HEK293 (cell line): Measurements from ENCODE around the gene PNMA8A.

Experiments
- CTCF ChIA-PET: fragments of 350-600 bp; formaldehyde crosslinking; extraction: SDS; loops from one replicate; lab custom pipeline; 2021; ENCODE audit warnings: antibody characterized with exemption; lab: Yijun Ruan, JAX
- POLR2A ChIA-PET: fragments of 300-600 bp; formaldehyde crosslinking; extraction: SDS; loops from one replicate; lab custom pipeline; 2020; ENCODE audit warnings: antibody characterized with exemption, inconsistent platforms; lab: Yijun Ruan, JAX
- H3K27ac ChIP-seq: fragments of 200-500 bp; sonication (Bioruptor generic); 2 replicates; pipeline ENCODE4 v1.5.1; 2014; ENCODE audit warnings: low read depth, low read length, control low read depth, inconsistent platforms; ENCODE audit errors: extremely low read depth
- H3K36me3 ChIP-seq, 2 experiments: fragments of 200-500 bp in 1 of 2; sonication (Bioruptor generic) in 1 of 2; 1 replicate in 1 of 2; 2 replicates in 1 of 2; pipeline ENCODE4 v1.5.1; 2014 to 2017; ENCODE audit warnings: inconsistent platforms in 2 of 2, low read length in 2 of 2; ENCODE audit not compliant: control insufficient read depth in 2 of 2, insufficient read depth in 1 of 2
- H3K4me1 ChIP-seq: fragments of 200-500 bp; sonication (Bioruptor generic); 2 replicates; pipeline ENCODE4 v1.5.1; 2014; ENCODE audit warnings: mild to moderate bottlenecking, low read length, inconsistent platforms; ENCODE audit not compliant: control insufficient read depth, insufficient read depth
- H3K4me3 ChIP-seq: 2 replicates; pipeline ENCODE4 v1.5.1; 2011; ENCODE audit warnings: low read depth, mild to moderate bottlenecking, control low read depth, low read length, moderate library complexity
- H3K9me3 ChIP-seq: fragments of 200-500 bp; sonication (Bioruptor generic); 2 replicates; pipeline ENCODE4 v1.5.1; 2014; ENCODE audit warnings: low read depth, low read length, inconsistent platforms; ENCODE audit not compliant: control insufficient read depth, insufficient read depth
- ATF2 ChIP-seq: fragments of 450-650 bp; formaldehyde crosslinking; IDR thresholded peaks from 2 replicates; pipeline ENCODE4 v1.5.1; 2016; ENCODE audit warnings: missing biosample characterization, missing genetic modification characterization, low read depth
- FEZF1 ChIP-seq: fragments of 450-650 bp; formaldehyde crosslinking; IDR thresholded peaks from 2 replicates; pipeline ENCODE4 v1.5.1; 2016; ENCODE audit warnings: missing biosample characterization, missing genetic modification characterization
- KLF1 ChIP-seq: fragments of 450-650 bp; formaldehyde crosslinking; IDR thresholded peaks from 2 replicates; pipeline ENCODE4 v1.5.1; 2016; ENCODE audit warnings: missing biosample characterization, missing genetic modification characterization
- SCRT1 ChIP-seq: fragments of 450-650 bp; formaldehyde crosslinking; IDR thresholded peaks from 2 replicates; pipeline ENCODE4 v1.5.1; 2016; ENCODE audit warnings: missing biosample characterization, missing genetic modification characterization, borderline replicate concordance
- ZBTB21 ChIP-seq: fragments of 450-650 bp; formaldehyde crosslinking; IDR thresholded peaks from 2 replicates; pipeline ENCODE4 v1.5.1; 2017; ENCODE audit warnings: missing biosample characterization, missing genetic modification characterization
- ZBTB6 ChIP-seq: fragments of 450-650 bp; formaldehyde crosslinking; IDR thresholded peaks from 2 replicates; pipeline ENCODE4 v1.5.1; 2017; ENCODE audit warnings: missing biosample characterization, missing genetic modification characterization
- ZNF112 ChIP-seq: fragments of 450-650 bp; formaldehyde crosslinking; IDR thresholded peaks from 2 replicates; pipeline ENCODE4 v1.5.0; 2017; ENCODE audit warnings: missing biosample characterization, missing genetic modification characterization
- ZNF121 ChIP-seq: fragments of 450-650 bp; formaldehyde crosslinking; IDR thresholded peaks from 2 replicates; pipeline ENCODE4 v1.5.1; 2016; ENCODE audit warnings: missing biosample characterization, missing genetic modification characterization
- ZNF157 ChIP-seq: fragments of 450-650 bp; formaldehyde crosslinking; IDR thresholded peaks from 2 replicates; pipeline ENCODE4 v1.5.1; 2016; ENCODE audit warnings: missing biosample characterization, missing genetic modification characterization
- ZNF16 ChIP-seq: fragments of 450-650 bp; formaldehyde crosslinking; IDR thresholded peaks from 2 replicates; pipeline ENCODE4 v1.5.1; 2016; ENCODE audit warnings: low read depth, missing biosample characterization, missing genetic modification characterization
- ZNF274 ChIP-seq, 2 experiments: fragments of 200-500 bp in 1 of 2; fragments of 450-650 bp in 1 of 2; sonication (Bioruptor generic) in 1 of 2; formaldehyde crosslinking in 1 of 2; IDR thresholded peaks; 2 replicates each; pipeline versions ENCODE4 v1.5.1 to v1.6.1; 2014 to 2016; ENCODE audit warnings: borderline replicate concordance in 1 of 2, inconsistent platforms in 1 of 2, low read length in 1 of 2, missing biosample characterization in 1 of 2, missing genetic modification characterization in 1 of 2
- ZNF280D ChIP-seq: fragments of 450-650 bp; formaldehyde crosslinking; IDR thresholded peaks from 2 replicates; pipeline ENCODE4 v1.5.1; 2016; ENCODE audit warnings: missing biosample characterization, missing genetic modification characterization
- ZNF398 ChIP-seq: fragments of 450-650 bp; formaldehyde crosslinking; IDR thresholded peaks from 2 replicates; pipeline ENCODE4 v1.5.1; 2017; ENCODE audit warnings: missing biosample characterization, missing genetic modification characterization
- ZNF433 ChIP-seq: fragments of 450-650 bp; formaldehyde crosslinking; IDR thresholded peaks from 2 replicates; pipeline ENCODE4 v1.5.1; 2016; ENCODE audit warnings: missing biosample characterization, missing genetic modification characterization, low read depth
- ZNF510 ChIP-seq: fragments of 450-650 bp; formaldehyde crosslinking; IDR thresholded peaks from 2 replicates; pipeline ENCODE4 v1.5.1; 2018; ENCODE audit warnings: mild to moderate bottlenecking, missing genetic modification characterization, missing biosample characterization; ENCODE audit not compliant: insufficient replicate concordance
- ZNF544 ChIP-seq: fragments of 450-650 bp; formaldehyde crosslinking; IDR thresholded peaks from 2 replicates; pipeline ENCODE4 v1.5.0; 2017; ENCODE audit warnings: missing biosample characterization, missing genetic modification characterization
- ZNF561 ChIP-seq: fragments of 450-650 bp; IDR thresholded peaks from 2 replicates; pipeline ENCODE4 v1.5.1; 2018; ENCODE audit warnings: missing biosample characterization, missing genetic modification characterization, borderline replicate concordance
- ZNF580 ChIP-seq: fragments of 450-650 bp; formaldehyde crosslinking; IDR thresholded peaks from 2 replicates; pipeline ENCODE4 v1.5.1; 2016; ENCODE audit warnings: missing biosample characterization, missing genetic modification characterization
- ZNF600 ChIP-seq: fragments of 450-650 bp; formaldehyde crosslinking; IDR thresholded peaks from 2 replicates; pipeline ENCODE4 v1.5.1; 2016; ENCODE audit warnings: missing biosample characterization, missing genetic modification characterization
- ZNF610 ChIP-seq: fragments of 450-650 bp; formaldehyde crosslinking; IDR thresholded peaks from 2 replicates; pipeline ENCODE4 v1.5.1; 2016; ENCODE audit warnings: missing biosample characterization, missing genetic modification characterization, borderline replicate concordance
- ZNF664 ChIP-seq: fragments of 450-650 bp; formaldehyde crosslinking; IDR thresholded peaks from 2 replicates; pipeline ENCODE4 v1.5.1; 2016; ENCODE audit warnings: missing biosample characterization, missing genetic modification characterization
- ZNF777 ChIP-seq: fragments of 450-650 bp; formaldehyde crosslinking; IDR thresholded peaks from 2 replicates; pipeline ENCODE4 v1.5.1; 2017; ENCODE audit warnings: missing biosample characterization, missing genetic modification characterization, borderline replicate concordance
- ZNF830 ChIP-seq: fragments of 450-650 bp; IDR thresholded peaks from 2 replicates; pipeline ENCODE4 v1.5.0; 2018; ENCODE audit warnings: missing biosample characterization, missing genetic modification characterization, low read depth, mild to moderate bottlenecking, moderate library complexity
- ZSCAN23 ChIP-seq: fragments of 450-650 bp; formaldehyde crosslinking; IDR thresholded peaks from 2 replicates; pipeline ENCODE4 v1.5.1; 2016; ENCODE audit warnings: missing biosample characterization, missing genetic modification characterization
- ZSCAN30 ChIP-seq: fragments of 450-650 bp; IDR thresholded peaks from 2 replicates; pipeline ENCODE4 v1.5.1; 2018; ENCODE audit warnings: missing biosample characterization, mild to moderate bottlenecking, missing genetic modification characterization, moderate library complexity

The PNMA8A gene

GRCh38 chr19:46488551-46488950 lies 17.2 kb upstream of the PNMA8A start:
- ChIA-PET POLR2A (no interaction called here), CTCF (interaction anchor here (0.6 to 4.0 kb wide), 16 partner anchors 20 to 460 kb away, joined by 3 to 89 read pairs (median 4); partner anchors contain the start of genes CCDC8 and PPP5C)
- no peak overlapping the region for H3K4me3 ChIP-seq
- TF ChIP-seq SCRT1 (tag by site-specific recombination) = no peak
- TF ChIP-seq ZNF157 = no peak
- peak; percentile 9; the same call in 1 of the 2 replicates for TF ChIP-seq KLF1 (tag by site-specific recombination)
- TF ChIP-seq ZNF16 = peak; percentile 51; the same call in 1 of the 2 replicates
- no peak for TF ChIP-seq ATF2 (tag by site-specific recombination)
- TF ChIP-seq ZNF274 (IDR thresholded peaks at IDR 0.05; ENCODE audit: low read length) = no peak
- 0 out of 2 replicates have a peak, but pooled peaks have one; percentile 1 for TF ChIP-seq ZNF274 (tag by site-specific recombination; IDR thresholded peaks at IDR 0.05; ENCODE audit: borderline replicate concordance)
- no peaks in the 10 kb centered on the region for H3K36me3 ChIP-seq
- H3K4me1 ChIP-seq = peaks cover 5% of the 10 kb centered on the region; the same call in 1 of the 2 replicates
- H3K27ac ChIP-seq = no peak overlapping the region
- H3K9me3 ChIP-seq = no peaks in the 10 kb centered on the region

- ChIA-PET POLR2A (interaction anchor here (0.5 kb wide), 1 partner anchor 51 kb away, joined by 3 read pairs; no protein-coding TSS in a partner anchor), CTCF (interaction anchor here (0.5 to 4.0 kb wide), 31 partner anchors 11 to 460 kb away, joined by 3 to 89 read pairs (median 4); partner anchors contain the start of genes CCDC8 and PPP5C)
- Histone ChIP-seq H3K27ac (no peak overlapping the region), H3K36me3 (no peaks in the 10 kb centered on the region), H3K4me3 (peak overlapping the region; percentile 11), H3K4me1 (peaks cover 5% of the 10 kb centered on the region; the same call in 1 of the 2 replicates), H3K9me3 (no peaks in the 10 kb centered on the region)
- TF ChIP-seq ZNF433 (no peak), ZNF600 (no peak), ZNF580 (tag by site-specific recombination) (no peak), ZNF777 (tag by site-specific recombination) (no peak), ZSCAN23 (tag by site-specific recombination) (no peak), ZNF112 (tag by site-specific recombination) (no peak), ZBTB6 (no peak), ZNF830 (tag by site-specific recombination) (no peak), ZNF544 (tag by site-specific recombination) (no peak), ZNF510 (tag by site-specific recombination) (no peak), ZNF664 (tag by site-specific recombination) (no peak), ZNF398 (tag by site-specific recombination) (no peak), ZNF610 (tag by site-specific recombination) (no peak), ZNF561 (tag by site-specific recombination) (0 out of 2 replicates have a peak, but pooled peaks have one; percentile 36), ZNF280D (tag by site-specific recombination) (no peak), ZBTB21 (tag by site-specific recombination) (no peak), ZSCAN30 (tag by site-specific recombination) (peak; percentile 41; the same call in 1 of the 2 replicates), FEZF1 (tag by site-specific recombination) (no peak), ZNF121 (tag by site-specific recombination) (no peak)
Measured at GRCh38 chr19:46487802-46488445, 16.6 kb upstream of the PNMA8A start.
